Measurements from ENCODE around the gene CITED2. TPM values are rescaled to one million over a fixed set of nuclear protein-coding genes. Genes with fewer than 3 reads are reported as not detected.

CITED2 gene
- total and polyA plus RNA-seq, 9 donors = 164 to 350 (median 253) TPM

GRCh38 chr6:139378226-139378625, 3.8 kb upstream of the CITED2 start:
- no peak overlapping the region for H3K27ac ChIP-seq
- H3K4me3 ChIP-seq = no peak overlapping the region
- DNase-seq = no peak
- H3K27me3 ChIP-seq = no peaks in the 10 kb centered on the region
- no peaks in the 10 kb centered on the region for H3K36me3 ChIP-seq
- intact Hi-C loops (cut with DNase I) = loop anchor here (5.0 to 10.0 kb wide), 16 partner anchors 67 to 1087 kb away; no protein-coding TSS in a partner anchor
- peaks cover 0 to 5% of the 10 kb centered on the region in 2 donors for H3K9me3 ChIP-seq
- no peak for TF ChIP-seq POLR2A (IDR thresholded peaks at IDR 0.05)
- no peak for TF ChIP-seq EP300 (IDR thresholded peaks at IDR 0.05)
- TF ChIP-seq CTCF (IDR thresholded peaks at IDR 0.05) = no peak
- peaks cover 6% of the 10 kb centered on the region for H3K4me1 ChIP-seq (ENCODE audit: insufficient read depth)

- Histone ChIP-seq H3K4me3 (peak overlapping the region; percentile 96), H3K27ac (peak overlapping the region in 1 of 2 donors; percentile 95)
Observed at GRCh38 chr6:139376604-139377218, 2.3 kb upstream of the CITED2 start.

GRCh38 chr6:139376017-139376330, 1.5 kb upstream of the CITED2 start:
- H3K4me3 ChIP-seq = peak overlapping the region; percentile 96
- no peaks in the 10 kb centered on the region for H3K36me3 ChIP-seq
- intact Hi-C loops (cut with DNase I) = loop anchor here (5.0 to 10.0 kb wide), 16 partner anchors 69 to 1089 kb away; no protein-coding TSS in a partner anchor
- 0 to 1% (median 0%) methylated on average over 11 of the region's 11 CpGs for WGBS, 3 donors
- TF ChIP-seq EP300 (IDR thresholded peaks at IDR 0.05) = no peak
- TF ChIP-seq POLR2A (IDR thresholded peaks at IDR 0.05) = no peak
- no peak for TF ChIP-seq CTCF (IDR thresholded peaks at IDR 0.05)
- peaks cover 0 to 5% of the 10 kb centered on the region in 2 donors for H3K9me3 ChIP-seq
- no peaks in the 10 kb centered on the region for H3K27me3 ChIP-seq
- DNase-seq = no peak
- H3K4me1 ChIP-seq (ENCODE audit: insufficient read depth) = peaks cover 4% of the 10 kb centered on the region
- peak overlapping the region; percentile 70 to 95 for H3K27ac ChIP-seq

More at GRCh38 chr6:139376604-139377218, 2.3 kb upstream of the CITED2 start:
- TF ChIP-seq CTCF (IDR thresholded peaks at IDR 0.05) (peak in 2 of 3 donors; percentile 28), POLR2A (IDR thresholded peaks at IDR 0.05) (no peak), EP300 (IDR thresholded peaks at IDR 0.05) (no peak)
- H3K27me3 ChIP-seq = no peaks in the 10 kb centered on the region
- H3K9me3 ChIP-seq = peaks cover 0 to 5% of the 10 kb centered on the region in 2 donors
- H3K36me3 ChIP-seq = no peaks in the 10 kb centered on the region
- peak; percentile 58 to 89 (median 87) for DNase-seq
- WGBS, 3 donors = 28 to 41% (median 36%) methylated on average over 5 of the region's 5 CpGs
- peaks cover 4% of the 10 kb centered on the region for H3K4me1 ChIP-seq (ENCODE audit: insufficient read depth)
- intact Hi-C loops (cut with DNase I) = loop anchor here (5.0 to 10.0 kb wide), 16 partner anchors 68 to 1088 kb away; no protein-coding TSS in a partner anchor

- Histone ChIP-seq H3K27ac (peak overlapping the region; percentile 93 to 95), H3K27me3 (no peaks in the 10 kb centered on the region), H3K9me3 (peaks cover 0 to 5% of the 10 kb centered on the region in 2 donors), H3K4me3 (peak overlapping the region; percentile 96), H3K36me3 (no peaks in the 10 kb centered on the region), H3K4me1 (ENCODE audit: insufficient read depth) (peaks cover 4% of the 10 kb centered on the region)
- intact Hi-C loops (cut with DNase I) = loop anchor here (2.0 to 10.0 kb wide), 17 partner anchors 69 to 1089 kb away; no protein-coding TSS in a partner anchor
- peak; percentile 90 to 93 (median 91) for DNase-seq
- 0 to 1% (median 0%) methylated on average over 38 to 44 of the region's 44 CpGs for WGBS, 3 donors
- TF ChIP-seq POLR2A (IDR thresholded peaks at IDR 0.05) (peak; percentile 54), EP300 (IDR thresholded peaks at IDR 0.05) (no peak), CTCF (IDR thresholded peaks at IDR 0.05) (no peak)
Observed at GRCh38 chr6:139375226-139376016, 973 bp upstream of the CITED2 start.

Data from ovary (tissue), 9 donors.